NT2/D1 (cell line): Measurements from ENCODE around the gene ZNF746.
"Not testable (repeated sequence)": the region's sequence is repeated elsewhere in the genome, so short reads cannot be mapped to it uniquely, and the experiment has no call there.

Experiments
- DNase-seq: peaks from one replicate; pipeline ENCODE4 v3.0.0-alpha.2; 2011; ENCODE audit warnings: low read depth, low spot score
- H3K27me3 ChIP-seq: 2 replicates; pipeline ENCODE4 v1.6.0; 2011; ENCODE audit warnings: mild to moderate bottlenecking; ENCODE audit not compliant: insufficient read length, insufficient read depth
- H3K36me3 ChIP-seq: 2 replicates; pipeline ENCODE4 v1.6.1; 2011; ENCODE audit warnings: mild to moderate bottlenecking, low read length, mixed read lengths; ENCODE audit not compliant: insufficient read depth, insufficient read length
- H3K4me1 ChIP-seq: 2 replicates; pipeline ENCODE4 v1.5.1; 2011; ENCODE audit not compliant: insufficient read depth, insufficient read length
- H3K4me3 ChIP-seq: 2 replicates; pipeline ENCODE4 v1.5.1; 2011; ENCODE audit warnings: low read depth; ENCODE audit not compliant: insufficient read length
- H3K9ac ChIP-seq: 2 replicates; pipeline ENCODE4 v1.6.0; 2011; ENCODE audit warnings: low read depth; ENCODE audit not compliant: insufficient read length
- H3K9me3 ChIP-seq: 2 replicates; pipeline ENCODE4 v1.5.1; 2011; ENCODE audit warnings: mild to moderate bottlenecking, low read length; ENCODE audit not compliant: insufficient read depth
- SUZ12 ChIP-seq: IDR thresholded peaks from 2 replicates; pipeline ENCODE4 v1.6.1; 2011; ENCODE audit not compliant: insufficient read length, insufficient read depth; ENCODE audit errors: extremely low read depth
- YY1 ChIP-seq: IDR thresholded peaks from 2 replicates; pipeline ENCODE4 v1.6.1; 2011; ENCODE audit not compliant: insufficient read length, insufficient read depth
- ZNF274 ChIP-seq: IDR thresholded peaks from 2 replicates; pipeline ENCODE4 v1.6.1; 2011; ENCODE audit warnings: mild to moderate bottlenecking, low read depth, low read length

ZNF746 gene

DNA sequence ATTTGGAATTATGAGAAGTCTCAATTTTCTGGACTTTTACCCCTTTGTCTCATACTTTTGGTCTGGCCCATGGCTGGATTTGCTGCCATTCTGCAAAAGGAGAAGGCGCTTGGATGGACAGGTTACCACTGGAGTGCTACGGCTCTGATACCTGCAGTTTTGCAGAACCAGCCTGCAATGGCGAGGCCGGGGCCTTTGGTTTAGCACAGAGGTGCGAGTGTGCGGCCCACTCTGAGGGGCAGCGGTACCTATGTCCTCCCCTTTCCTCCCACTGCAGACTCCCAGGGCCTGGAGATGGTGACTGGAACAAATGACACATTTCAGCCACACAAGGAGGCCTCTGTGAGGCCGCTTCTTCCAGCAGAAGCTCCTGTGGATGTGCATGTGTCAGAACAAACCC is 48.6 kb downstream of the ZNF746 start:
- Histone ChIP-seq H3K4me1 (no peaks in the 10 kb centered on the region), H3K9ac (no peak overlapping the region), H3K9me3 (no peaks in the 10 kb centered on the region), H3K27me3 (no peaks in the 10 kb centered on the region), H3K36me3 (peaks cover 56% of the 10 kb centered on the region), H3K4me3 (no peak overlapping the region)
- TF ChIP-seq YY1 (no peak), ZNF274 (no peak), SUZ12 (no peak)
- DNase-seq = no peak

DNA sequence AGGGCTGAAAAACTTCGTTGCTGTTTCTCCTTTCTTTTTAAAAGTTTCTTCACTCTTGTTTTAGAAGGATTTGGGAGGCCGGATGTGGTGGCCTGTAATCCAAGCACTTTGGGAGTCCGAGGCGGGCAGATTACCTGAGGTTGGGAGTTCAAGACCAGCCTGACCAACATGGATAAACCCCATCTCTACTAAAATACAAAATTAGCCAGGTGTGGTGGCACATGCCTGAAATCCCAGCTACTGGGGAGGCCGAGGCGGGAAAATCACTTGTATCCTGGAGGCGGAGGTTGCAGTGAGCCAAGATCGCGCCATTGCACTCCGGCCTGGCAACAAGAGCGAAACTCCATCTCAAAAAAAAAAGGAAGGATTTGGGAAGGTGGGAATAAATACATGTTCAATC is 51.6 kb downstream of the ZNF746 start:
- not testable (repeated sequence) for H3K9ac ChIP-seq, H3K4me1 ChIP-seq, H3K27me3 ChIP-seq, H3K9me3 ChIP-seq, DNase-seq, H3K4me3 ChIP-seq
- peaks cover 41% of the 10 kb centered on the region for H3K36me3 ChIP-seq

DNA sequence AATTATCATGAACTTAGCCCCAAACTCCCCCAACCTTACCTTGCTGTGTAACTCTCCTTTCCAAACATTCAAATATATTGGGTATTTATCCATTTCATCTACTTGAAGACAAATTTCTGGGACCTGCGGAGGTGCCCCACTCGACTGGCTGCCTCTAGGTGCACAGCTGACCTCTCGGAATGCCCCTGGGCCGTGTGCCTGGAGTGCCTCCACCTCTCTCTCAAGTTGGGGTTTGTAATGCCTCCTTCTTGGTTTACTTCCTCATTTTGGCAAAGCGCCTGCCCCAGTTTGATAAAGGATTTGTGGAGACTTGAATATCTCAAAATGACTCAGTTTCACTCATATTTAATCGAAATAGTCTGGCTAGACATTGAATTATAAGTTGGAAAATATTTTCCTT is 53.3 kb downstream of the ZNF746 start:
- Histone ChIP-seq H3K27me3 (no peaks in the 10 kb centered on the region), H3K36me3 (peaks cover 24% of the 10 kb centered on the region), H3K4me1 (no peaks in the 10 kb centered on the region), H3K4me3 (no peak overlapping the region), H3K9me3 (no peaks in the 10 kb centered on the region), H3K9ac (no peak overlapping the region)
- TF ChIP-seq SUZ12 (no peak), ZNF274 (no peak), YY1 (no peak)
- no peak for DNase-seq

DNA sequence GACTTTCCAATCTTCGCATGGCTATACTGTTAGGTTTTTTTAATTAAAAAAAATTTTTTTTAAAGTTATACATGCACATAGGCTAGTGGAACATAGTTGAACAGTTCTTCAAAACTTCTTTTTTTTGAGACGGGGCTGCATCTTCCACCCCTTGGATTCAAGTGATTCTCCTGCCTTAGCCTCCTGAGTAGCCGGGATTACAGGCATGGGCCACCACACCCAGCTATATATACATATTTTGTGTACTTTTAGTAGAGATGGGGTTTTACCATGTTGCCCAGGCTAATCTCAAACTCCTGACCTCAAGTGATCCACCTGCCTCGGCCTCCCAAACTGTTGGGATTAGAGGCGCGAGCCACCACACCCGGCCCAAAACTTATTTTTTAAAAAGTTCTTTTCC is 54.1 kb downstream of the ZNF746 start:
- no peaks in the 10 kb centered on the region for H3K27me3 ChIP-seq
- peaks cover 18% of the 10 kb centered on the region for H3K36me3 ChIP-seq
- H3K4me1 ChIP-seq = no peaks in the 10 kb centered on the region
- TF ChIP-seq YY1 (no peak), ZNF274 (no peak), SUZ12 (no peak)
- H3K9me3 ChIP-seq = no peaks in the 10 kb centered on the region
- H3K4me3 ChIP-seq = no peak overlapping the region
- DNase-seq = no peak
- H3K9ac ChIP-seq = no peak overlapping the region

DNA sequence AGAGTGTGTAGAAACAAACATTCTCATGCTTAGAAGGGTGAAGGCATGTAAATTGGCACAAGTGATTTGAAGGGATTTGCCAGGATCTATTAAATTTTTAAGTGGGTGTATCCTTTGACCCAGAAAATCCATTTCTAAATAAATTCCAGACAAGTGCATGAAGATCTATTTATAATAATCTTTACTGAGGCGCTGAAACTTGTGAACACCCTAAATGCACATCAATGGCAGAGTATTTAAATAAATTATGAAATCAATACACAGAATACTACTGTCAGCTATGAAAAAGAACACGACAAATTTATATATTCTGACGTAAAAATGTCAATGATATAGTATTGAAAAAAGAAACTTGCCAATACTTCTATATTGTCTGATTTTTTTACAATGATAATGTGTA is 54.7 kb downstream of the ZNF746 start:
- Histone ChIP-seq H3K4me3 (no peak overlapping the region), H3K9ac (no peak overlapping the region), H3K4me1 (no peaks in the 10 kb centered on the region), H3K36me3 (peaks cover 18% of the 10 kb centered on the region), H3K27me3 (no peaks in the 10 kb centered on the region), H3K9me3 (no peaks in the 10 kb centered on the region)
- no peak for TF ChIP-seq YY1
- no peak for TF ChIP-seq SUZ12
- TF ChIP-seq ZNF274 = no peak
- no peak for DNase-seq

DNA sequence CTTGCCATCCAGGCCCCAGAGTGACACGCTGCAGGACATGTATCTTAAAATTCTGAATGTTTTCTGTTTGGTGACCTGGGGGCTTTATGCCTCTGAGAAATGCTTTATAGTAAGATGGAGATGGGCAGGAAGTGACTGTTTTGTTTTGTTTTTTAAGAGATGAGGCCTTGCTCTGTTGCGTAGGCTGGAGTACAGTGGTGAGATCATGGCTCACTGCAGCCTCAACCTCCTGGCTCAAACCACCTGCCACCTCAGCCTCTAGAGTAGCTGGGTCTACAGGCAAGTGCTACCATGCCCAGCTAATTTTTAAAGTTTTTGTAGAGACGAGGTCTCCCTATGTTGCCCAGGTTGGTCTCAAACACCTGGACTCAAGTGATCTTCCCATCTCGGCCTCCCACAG is 57.4 kb downstream of the ZNF746 start:
- Histone ChIP-seq H3K9me3 (no peaks in the 10 kb centered on the region), H3K36me3 (peaks cover 9% of the 10 kb centered on the region), H3K4me3 (no peak overlapping the region), H3K27me3 (no peaks in the 10 kb centered on the region), H3K9ac (no peak overlapping the region), H3K4me1 (no peaks in the 10 kb centered on the region)
- DNase-seq = no peak
- TF ChIP-seq SUZ12 (no peak), ZNF274 (no peak), YY1 (no peak)

DNA sequence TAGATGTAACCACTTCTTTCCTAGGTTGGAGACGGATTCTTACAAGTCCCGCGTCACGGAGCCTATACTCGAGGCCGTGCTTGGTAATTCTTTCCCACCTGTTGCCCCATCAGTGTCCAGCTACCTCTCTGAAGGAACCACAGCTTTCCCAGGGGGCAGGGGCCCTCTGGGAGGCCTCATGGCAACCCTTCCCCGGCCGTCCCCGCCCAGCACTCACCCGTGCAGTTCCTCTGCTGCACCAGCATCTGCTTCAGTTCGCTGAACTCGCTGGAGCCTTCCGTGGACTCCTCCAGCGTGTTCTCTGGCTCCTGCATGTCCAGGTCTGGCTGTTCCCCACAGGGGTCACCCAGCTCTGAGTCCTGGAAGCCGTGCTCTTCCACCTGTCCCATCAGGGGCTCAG is 61.3 kb downstream of the ZNF746 start:
- H3K27me3 ChIP-seq = no peaks in the 10 kb centered on the region
- TF ChIP-seq YY1 = no peak
- no peak overlapping the region for H3K4me3 ChIP-seq
- no peak for DNase-seq
- peaks cover 33% of the 10 kb centered on the region for H3K36me3 ChIP-seq
- H3K9ac ChIP-seq = no peak overlapping the region
- H3K4me1 ChIP-seq = no peaks in the 10 kb centered on the region
- no peaks in the 10 kb centered on the region for H3K9me3 ChIP-seq

DNA sequence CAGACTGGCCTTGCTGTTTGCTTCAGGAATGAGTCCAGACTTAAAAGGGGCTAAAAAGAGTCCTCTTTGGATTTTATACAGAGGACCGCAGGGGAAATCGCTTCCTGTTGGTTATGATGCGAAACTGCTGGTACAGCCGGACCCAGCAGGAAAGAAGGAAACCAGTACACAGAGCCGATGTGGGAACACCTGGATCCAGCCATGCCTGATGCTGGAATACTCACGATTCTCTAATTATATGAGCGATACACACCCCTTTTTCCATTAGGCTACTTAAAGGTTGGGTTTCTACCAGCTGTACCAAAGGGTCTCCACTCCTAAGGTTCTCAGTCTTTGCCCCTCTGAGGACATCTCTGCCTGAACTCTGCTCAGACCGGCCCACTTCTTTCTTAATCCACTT is 64.5 kb downstream of the ZNF746 start:
- no peaks in the 10 kb centered on the region for H3K9me3 ChIP-seq
- no peak overlapping the region for H3K4me3 ChIP-seq
- H3K27me3 ChIP-seq = no peaks in the 10 kb centered on the region
- TF ChIP-seq YY1 = no peak
- no peak for TF ChIP-seq SUZ12
- no peak for TF ChIP-seq ZNF274
- H3K9ac ChIP-seq = no peak overlapping the region
- no peak for DNase-seq
- H3K36me3 ChIP-seq = peaks cover 42% of the 10 kb centered on the region
- no peaks in the 10 kb centered on the region for H3K4me1 ChIP-seq
